Measurements from ENCODE around the gene GGTA1. TPM values are rescaled to one million over a fixed set of nuclear protein-coding genes. Genes with fewer than 3 reads are reported as not detected.

GGTA1 gene
- total RNA-seq, 1 experiment from 2014 or later, result not detected

- DNase-seq (ENCODE audit: low spot score) (no peak), ATAC-seq (peak; percentile 77)
- H3K27ac Mint-ChIP-seq, result no peak overlapping the region
- no peaks in the 10 kb centered on the region for H3K9me3 Mint-ChIP-seq
- no peak overlapping the region for H3K4me3 Mint-ChIP-seq
- no peak for TF ChIP-seq E2F5 (CRISPR knock-in tag; IDR thresholded peaks at IDR 0.05)
- H3K36me3 Mint-ChIP-seq, result no peaks in the 10 kb centered on the region
- POLR2A ChIA-PET, result no interaction called here
- peaks cover 4% of the 10 kb centered on the region for H3K27me3 Mint-ChIP-seq (ENCODE audit: low read depth)
- CTCF ChIA-PET, result interaction anchor here (0.5 to 2.1 kb wide), 7 partner anchors 10 to 162 kb away, joined by 3 to 9 read pairs (median 3); no protein-coding TSS in a partner anchor
- H3K4me1 Mint-ChIP-seq, result no peaks in the 10 kb centered on the region
These were observed 59.7 kb downstream of the GGTA1 start for GRCh38 chr9:121439711-121440664.

GRCh38 chr9:121439016-121439415 is 60.6 kb downstream of the GGTA1 start:
- H3K4me3 Mint-ChIP-seq, result no peak overlapping the region
- ATAC-seq, result no peak
- peaks cover 4% of the 10 kb centered on the region for H3K27me3 Mint-ChIP-seq (ENCODE audit: low read depth)
- TF ChIP-seq RORB (CRISPR knock-in tag; IDR thresholded peaks at IDR 0.05) (no peak), PRRX2 (CRISPR knock-in tag; IDR thresholded peaks at IDR 0.05) (no peak), E2F1 (CRISPR knock-in tag; IDR thresholded peaks at IDR 0.05) (no peak), ETV6 (CRISPR knock-in tag; IDR thresholded peaks at IDR 0.05) (no peak), NFYB (CRISPR knock-in tag; conservative IDR thresholded peaks at IDR 0.05; ENCODE audit: low read depth) (no peak), IRF1 (CRISPR knock-in tag; IDR thresholded peaks at IDR 0.05) (no peak), CREM (CRISPR knock-in tag; IDR thresholded peaks at IDR 0.05) (no peak), E2F5 (CRISPR knock-in tag; IDR thresholded peaks at IDR 0.05) (no peak), JUN (CRISPR knock-in tag; IDR thresholded peaks at IDR 0.05) (no peak), USF1 (CRISPR knock-in tag; IDR thresholded peaks at IDR 0.05) (no peak), ZNF263 (CRISPR knock-in tag; IDR thresholded peaks at IDR 0.05; ENCODE audit: low read depth) (no peak), ZNF317 (CRISPR knock-in tag; IDR thresholded peaks at IDR 0.05; ENCODE audit: borderline replicate concordance, low read depth) (no peak), ZBTB21 (CRISPR knock-in tag; IDR thresholded peaks at IDR 0.05; ENCODE audit: borderline replicate concordance) (no peak), ZNF396 (CRISPR knock-in tag; IDR thresholded peaks at IDR 0.05; ENCODE audit: borderline replicate concordance) (no peak)
- no peaks in the 10 kb centered on the region for H3K4me1 Mint-ChIP-seq
- CTCF ChIA-PET, result interaction anchor here (0.6 to 2.1 kb wide), 4 partner anchors 39 to 341 kb away, joined by 3 to 9 read pairs (median 4); no protein-coding TSS in a partner anchor
- H3K27ac Mint-ChIP-seq, result no peak overlapping the region
- no peaks in the 10 kb centered on the region for H3K9me3 Mint-ChIP-seq
- POLR2A ChIA-PET, result no interaction called here
- H3K36me3 Mint-ChIP-seq, result no peaks in the 10 kb centered on the region
- DNase-seq (ENCODE audit: low spot score), result no peak

GRCh38 chr9:121437891-121438290 is 61.8 kb downstream of the GGTA1 start:
- ATAC-seq (no peak), DNase-seq (ENCODE audit: low spot score) (no peak)
- Mint-ChIP-seq H3K27me3 (ENCODE audit: low read depth) (peaks cover 4% of the 10 kb centered on the region), H3K4me3 (no peak overlapping the region), H3K4me1 (no peaks in the 10 kb centered on the region), H3K9me3 (no peaks in the 10 kb centered on the region), H3K36me3 (no peaks in the 10 kb centered on the region), H3K27ac (no peak overlapping the region)
- CTCF ChIA-PET, result no interaction called here
- POLR2A ChIA-PET, result no interaction called here
- TF ChIP-seq ZNF416 (CRISPR knock-in tag; IDR thresholded peaks at IDR 0.05), result no peak
- no peak for TF ChIP-seq MAX (CRISPR knock-in tag; IDR thresholded peaks at IDR 0.05)
- no peak for TF ChIP-seq RORB (CRISPR knock-in tag; IDR thresholded peaks at IDR 0.05)
- no peak for TF ChIP-seq GTF2I (CRISPR knock-in tag; conservative IDR thresholded peaks at IDR 0.05)
- TF ChIP-seq ZNF396 (CRISPR knock-in tag; IDR thresholded peaks at IDR 0.05; ENCODE audit: borderline replicate concordance), result no peak
- no peak for TF ChIP-seq PRDM15 (CRISPR knock-in tag; IDR thresholded peaks at IDR 0.05)
- no peak for TF ChIP-seq ZNF512 (CRISPR knock-in tag; IDR thresholded peaks at IDR 0.05; ENCODE audit: borderline replicate concordance)
